GM21423 (cell line): Measurements from ENCODE around the gene ELL.

Experiments used
- ATAC-seq: cut with Tn5 transposase; IDR thresholded peaks from one replicate; pipeline ENCODE4 v1.9.1; 2021; ENCODE audit warnings: mild to moderate bottlenecking, moderate library complexity; ENCODE audit not compliant: unreplicated experiment

The ELL gene

DNA sequence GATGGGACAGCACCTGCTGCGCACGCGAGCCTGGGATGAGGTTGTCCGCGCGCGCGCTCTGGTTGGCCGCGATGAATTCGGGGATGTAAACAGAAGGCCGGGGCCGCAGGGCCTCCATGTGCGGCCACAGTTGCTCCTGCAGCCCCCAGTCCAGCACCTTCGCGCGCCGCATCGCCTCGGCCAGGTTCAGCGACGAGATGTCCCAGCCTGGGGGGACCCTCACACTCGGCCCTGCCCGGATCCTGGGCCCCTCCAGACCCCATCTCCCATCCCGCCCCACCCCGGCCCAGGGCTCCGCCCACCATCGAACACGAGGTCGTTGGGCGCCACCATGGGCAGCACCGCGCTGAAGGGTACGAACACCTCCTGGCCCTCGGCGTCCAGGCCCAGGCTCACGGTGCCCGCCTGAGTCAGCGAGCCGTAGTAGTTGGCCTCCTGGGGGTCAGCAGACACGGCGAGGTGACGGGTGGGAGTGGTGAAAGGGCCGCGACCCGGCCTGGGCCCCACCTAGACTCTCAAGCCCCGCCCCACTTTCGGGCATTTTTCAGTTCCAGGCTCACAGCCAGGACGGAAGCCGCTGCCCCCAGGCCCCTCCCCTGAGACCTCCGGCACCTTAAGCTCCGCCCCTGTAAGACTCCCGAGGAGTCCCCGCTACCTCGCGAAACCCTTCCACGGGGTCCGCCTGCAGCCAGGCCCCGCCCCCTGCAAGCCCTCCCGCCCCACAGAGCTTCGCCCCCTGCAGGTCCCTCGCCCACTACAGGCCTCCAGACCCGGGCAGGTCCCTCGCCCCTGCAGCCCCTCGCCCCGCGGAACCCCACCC lies 85.0 kb downstream of the ELL start:
- peak; percentile 53 for ATAC-seq

DNA sequence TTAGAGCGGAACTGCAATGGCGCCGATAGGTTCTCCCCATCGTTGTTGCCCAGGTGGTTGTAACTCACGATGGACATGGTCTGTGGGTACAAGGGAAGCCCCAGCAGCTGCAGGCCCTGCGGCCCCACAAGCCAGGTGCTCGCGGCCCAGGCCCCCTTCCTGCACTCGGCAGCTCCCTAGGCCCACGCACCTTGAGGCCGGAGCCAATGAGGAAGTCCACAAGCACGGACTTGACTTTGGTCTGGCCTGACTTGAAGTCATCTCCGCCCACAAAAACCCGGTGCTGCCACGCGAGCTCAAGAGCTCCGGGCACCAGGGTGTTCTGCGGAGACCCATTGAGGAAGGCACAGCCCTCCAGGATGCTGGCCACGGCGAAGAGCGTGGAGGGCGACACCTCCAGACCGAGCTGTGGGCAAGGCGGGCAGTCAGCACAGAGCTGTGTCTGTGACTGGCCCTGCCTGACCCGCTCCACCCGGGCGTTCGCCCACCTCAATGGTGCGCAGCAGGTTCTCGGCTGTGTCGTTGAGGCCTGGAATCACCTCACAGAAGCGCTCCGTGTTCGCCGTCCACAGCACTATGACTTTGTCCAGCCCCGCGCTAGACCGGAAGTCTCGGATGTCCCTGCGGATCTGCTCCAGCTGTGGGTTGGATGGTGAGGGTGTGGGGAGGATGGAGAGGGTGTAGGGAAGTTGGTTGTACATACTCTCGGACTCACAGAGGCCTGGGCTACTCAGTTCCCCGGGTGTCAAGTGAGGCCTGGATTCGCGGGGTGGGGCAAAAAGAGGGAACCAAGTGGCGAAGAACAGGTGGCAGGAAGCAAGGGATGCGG lies 85.8 kb downstream of the ELL start:
- ATAC-seq, result no peak

DNA sequence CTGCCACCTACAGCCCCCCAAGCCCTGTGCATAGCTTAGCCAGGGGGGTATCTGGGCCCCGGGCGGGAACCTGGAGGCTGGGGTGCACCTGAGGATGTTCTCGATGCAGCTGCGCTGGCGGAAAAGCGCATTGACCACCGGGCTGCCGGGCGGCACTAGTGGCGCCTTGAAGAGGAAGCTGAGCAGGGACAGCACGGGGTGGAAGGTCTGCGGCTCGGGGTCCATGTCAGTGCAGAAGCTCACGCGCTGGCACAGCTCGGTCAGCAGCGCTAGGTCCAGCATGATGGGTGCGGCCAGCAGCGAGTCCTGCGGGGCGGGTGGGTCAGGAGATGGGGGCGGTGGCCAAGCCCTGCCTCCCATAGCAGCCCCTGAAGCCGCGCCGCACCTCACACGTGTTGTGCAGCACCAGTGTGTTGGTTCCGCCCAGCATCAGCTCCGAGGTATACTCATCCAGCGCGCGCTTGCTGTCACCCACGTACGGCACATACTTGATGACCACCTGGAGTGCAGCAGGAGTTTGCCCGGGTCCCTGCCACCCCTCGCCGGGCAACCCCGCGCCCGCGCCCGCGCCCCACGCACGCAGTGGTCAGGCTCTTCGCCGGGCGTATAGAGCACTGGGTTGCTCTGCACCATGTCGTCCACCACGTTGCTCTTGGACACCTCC lies 86.6 kb downstream of the ELL start:
- ATAC-seq, result no peak

DNA sequence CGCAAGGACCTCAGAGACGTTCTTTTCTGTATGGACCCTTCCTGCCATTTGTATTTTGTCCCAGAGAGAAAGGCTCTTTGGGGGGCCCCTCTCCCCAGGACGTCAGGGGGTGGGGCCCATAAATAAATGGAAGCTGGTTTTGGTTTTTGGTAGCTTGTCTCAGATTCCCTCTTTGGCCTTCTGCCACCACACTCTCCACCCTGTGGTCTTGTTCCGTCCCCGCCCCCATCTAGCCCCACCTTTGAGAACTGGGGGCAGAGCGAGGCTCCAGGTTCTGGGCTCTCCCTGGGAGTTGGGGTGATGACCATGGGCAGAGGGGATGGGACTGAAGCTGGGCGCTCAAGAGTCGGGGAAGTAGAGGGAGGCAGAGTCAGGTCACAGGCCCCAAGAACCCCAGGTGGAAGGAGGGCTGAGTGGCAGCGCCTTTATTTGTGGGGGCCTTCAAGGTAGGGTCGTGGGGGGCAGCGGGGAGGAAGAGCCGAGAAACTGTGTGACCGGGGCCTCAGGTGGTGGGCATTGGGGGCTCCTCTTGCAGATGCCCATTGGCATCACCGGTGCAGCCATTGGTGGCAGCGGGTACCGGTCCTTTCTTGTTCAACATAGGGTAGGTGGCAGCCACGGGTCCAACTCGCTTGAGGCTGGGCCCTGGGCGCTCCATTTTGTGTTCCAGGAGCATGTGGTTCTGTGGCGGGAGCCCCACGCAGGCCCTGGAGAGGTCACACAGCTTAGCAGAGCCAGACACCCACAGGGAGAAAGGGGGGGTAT lies 87.3 kb downstream of the ELL start:
- no peak for ATAC-seq

DNA sequence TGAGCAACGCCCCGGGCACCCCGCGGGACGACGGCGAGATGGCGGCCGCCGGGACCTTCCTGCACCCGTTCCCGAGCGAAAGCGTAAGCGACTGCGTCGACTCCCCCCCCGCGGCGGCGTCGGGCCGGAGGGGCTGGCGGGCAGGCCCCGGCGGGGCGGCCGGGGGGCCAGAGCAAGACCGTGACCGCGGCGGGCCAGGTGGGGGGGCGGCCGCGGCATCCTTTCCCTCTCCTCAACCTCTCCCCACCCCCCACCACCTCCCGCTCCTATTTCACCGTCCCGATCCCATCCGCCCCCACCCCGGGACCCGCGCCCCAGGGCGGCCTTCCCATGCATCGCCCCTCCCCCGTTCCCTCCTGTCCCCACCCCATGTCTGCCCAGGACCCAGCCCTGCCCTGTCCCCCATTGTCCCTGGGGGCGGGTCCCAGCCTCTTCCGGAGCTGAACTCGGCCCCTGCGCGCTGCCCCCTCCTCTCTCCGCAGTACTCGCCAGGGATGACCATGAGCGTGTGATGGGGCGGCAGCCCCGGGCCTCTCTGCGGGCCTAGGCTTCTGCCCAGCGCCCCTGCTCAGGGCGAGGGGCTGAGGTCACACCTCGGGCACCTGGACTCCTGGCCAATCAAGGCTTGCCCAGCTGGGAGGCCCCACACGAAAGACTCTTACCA lies 88.0 kb downstream of the ELL start:
- no peak for ATAC-seq

DNA sequence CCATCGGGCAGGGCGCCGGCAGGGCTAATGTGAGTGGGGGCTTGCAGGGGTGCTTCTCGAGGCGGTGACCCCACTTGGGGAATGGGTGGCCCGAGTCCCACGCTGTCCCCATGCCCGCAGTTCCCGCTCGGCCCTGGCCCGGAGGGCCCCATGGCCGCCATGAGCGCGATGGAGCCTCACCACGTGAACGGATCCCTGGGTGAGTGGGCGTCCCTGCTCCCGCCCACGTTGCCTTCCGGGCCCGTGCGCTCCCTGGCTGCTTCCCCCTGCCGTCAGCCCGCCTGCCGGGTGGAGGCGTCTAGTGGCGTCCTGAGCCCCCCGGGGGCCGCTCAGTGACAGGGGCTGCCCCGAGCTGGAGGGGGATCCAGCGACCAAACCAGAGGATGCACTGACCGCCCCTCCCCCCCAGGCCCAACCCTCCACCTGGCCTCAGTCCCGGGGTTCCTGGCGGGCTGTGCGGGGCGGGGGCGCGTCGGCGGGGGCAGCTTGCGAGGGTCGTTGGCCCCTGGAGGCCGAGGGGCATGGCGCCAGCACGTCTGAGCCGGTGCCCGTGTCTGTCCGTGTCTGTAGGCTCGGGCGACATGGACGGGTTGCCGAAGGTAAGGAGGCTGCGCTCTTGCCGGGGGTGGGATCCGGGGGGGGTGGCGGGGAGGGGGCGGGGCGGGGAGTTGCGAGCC lies 88.7 kb downstream of the ELL start:
- ATAC-seq, result no peak

DNA sequence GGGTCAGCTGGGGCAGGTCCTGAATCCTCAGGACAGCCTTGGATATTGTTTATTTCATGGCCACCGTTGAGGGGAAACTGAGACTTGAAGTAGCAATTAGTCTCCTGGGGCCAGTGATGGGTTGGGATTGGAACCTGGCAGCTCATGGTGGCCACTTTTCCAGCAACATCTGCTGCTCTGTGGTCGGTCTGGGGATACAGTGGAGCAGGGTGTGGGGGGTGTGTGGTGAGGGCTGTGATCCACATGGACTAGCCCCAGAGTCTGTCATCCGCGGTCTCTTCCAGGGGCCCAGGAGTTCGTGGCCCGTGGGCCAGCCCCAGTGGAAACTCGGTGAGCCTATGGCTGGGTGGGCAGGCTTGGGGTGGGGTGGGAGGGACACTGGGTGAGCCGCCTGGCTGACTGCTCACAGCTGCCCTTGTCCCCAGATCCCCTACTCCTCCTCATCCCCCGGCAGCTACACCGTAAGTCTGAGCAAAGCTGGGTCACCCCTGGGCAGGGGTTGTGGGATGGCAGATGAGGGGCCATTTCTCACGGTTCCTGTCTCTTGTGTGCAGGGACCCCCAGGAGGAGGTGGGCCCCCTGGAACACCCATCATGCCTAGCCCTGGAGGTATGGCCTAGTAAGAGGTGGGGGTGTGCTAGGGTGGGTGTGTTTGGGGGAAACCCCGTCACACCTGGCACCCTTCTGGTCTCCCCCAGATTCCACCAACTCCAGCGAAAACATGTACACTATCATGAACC lies 89.4 kb downstream of the ELL start:
- no peak for ATAC-seq

DNA sequence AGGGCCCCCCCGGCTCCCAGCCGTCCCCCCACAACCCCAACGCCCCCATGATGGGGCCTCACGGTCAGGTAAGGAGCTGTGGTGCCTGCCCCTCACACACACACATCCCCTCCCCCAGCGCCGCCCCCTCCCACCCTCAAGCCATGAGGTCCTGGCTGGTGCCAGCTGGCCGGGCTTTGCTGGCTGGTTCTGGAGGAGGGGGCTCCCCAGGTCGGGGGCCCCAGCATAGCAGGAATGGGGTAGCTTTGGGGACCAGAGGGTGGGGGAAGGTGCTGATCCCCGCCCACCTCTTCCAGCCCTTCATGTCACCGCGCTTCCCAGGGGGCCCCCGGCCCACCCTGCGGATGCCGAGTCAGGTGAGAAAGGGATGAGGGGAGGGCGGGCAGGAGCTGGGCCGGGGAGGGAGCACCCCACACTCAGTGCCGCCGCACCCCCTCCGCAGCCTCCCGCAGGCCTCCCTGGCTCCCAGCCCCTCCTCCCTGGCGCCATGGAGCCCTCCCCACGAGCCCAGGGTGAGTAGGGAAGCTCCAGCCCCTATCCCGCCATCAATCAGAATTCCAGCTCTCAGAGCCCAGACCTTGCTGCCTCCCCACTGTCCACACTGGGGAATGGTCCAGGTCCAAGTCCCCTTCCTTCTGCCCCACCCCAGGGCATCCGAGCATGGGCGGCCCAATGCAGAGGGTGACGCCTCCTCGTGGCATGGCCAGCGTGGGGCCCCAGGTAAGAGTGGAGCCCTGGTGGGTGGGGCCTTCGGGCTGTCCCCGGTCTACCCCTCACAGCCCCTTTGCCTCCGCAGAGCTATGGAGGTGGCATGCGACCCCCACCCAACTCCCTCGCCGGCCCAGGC lies 90.3 kb downstream of the ELL start:
- no peak for ATAC-seq

DNA sequence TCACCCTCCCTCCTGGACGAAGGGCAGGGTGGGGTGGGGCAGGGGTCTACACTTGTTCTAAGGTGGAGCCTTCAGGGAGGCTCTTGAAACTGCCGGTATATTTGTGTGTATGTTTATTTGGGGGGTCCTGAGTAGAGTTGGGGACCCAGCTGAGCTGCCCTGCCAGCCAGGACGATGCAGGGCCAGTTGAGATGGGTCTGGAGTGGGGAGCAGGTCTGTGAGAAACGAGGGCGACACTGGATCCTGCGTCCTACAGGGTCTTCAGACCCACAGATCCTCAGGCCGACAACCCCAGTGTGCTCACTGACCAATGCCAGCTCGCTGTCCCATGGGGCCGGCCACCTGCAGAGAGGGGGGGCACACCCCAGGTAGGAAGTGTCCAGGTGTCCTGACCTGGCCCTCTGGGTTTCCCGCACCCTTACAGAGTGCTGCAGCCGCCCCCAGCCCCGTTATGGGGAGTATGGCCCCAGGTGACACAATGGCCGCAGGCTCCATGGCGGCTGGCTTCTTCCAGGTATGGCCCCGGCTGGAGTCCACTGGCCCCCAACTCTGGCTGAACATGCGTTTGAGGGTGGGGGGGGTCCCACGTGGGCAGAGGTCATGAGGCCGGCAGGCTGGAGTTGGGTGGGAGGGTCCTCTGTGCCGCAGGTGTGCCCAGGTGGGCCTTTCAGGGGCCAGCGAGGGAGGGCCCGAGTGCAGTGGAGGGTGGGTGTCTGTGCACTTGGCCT lies 91.3 kb downstream of the ELL start:
- ATAC-seq, result no peak

DNA sequence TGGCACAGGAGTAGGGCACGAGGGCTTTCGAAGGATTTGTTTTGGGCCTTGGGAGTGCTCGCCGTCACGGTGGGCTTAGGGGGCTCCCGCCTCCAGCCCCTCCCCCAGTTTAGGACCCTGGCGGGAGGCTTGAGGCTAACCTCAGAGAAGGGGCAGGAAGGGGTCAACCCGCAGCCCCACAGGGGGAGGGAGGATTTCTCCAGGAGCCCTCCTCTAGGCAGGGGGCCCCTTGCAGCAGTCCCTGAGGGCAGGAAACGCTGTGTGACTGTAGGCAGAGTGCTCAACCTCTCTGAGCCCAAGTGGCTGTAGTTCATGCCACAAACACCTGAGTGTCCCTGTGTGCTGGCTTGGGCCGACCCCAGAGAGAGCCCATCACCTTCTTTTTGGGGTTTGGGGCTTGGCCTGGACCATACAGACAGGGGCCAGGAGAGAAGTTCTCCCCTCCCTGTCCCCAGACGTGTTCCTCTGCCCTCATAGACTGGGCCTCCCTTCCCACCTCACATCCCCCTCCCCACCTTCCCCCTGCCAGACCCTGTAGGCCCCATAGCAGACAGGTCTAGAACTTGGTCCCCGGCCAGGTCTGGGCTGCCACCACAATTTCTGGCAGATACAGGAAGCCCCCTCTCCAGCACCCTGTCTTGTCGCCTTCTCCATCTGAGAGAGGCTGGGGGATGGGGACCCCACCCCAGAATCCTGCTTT lies 92.0 kb downstream of the ELL start:
- no peak for ATAC-seq

DNA sequence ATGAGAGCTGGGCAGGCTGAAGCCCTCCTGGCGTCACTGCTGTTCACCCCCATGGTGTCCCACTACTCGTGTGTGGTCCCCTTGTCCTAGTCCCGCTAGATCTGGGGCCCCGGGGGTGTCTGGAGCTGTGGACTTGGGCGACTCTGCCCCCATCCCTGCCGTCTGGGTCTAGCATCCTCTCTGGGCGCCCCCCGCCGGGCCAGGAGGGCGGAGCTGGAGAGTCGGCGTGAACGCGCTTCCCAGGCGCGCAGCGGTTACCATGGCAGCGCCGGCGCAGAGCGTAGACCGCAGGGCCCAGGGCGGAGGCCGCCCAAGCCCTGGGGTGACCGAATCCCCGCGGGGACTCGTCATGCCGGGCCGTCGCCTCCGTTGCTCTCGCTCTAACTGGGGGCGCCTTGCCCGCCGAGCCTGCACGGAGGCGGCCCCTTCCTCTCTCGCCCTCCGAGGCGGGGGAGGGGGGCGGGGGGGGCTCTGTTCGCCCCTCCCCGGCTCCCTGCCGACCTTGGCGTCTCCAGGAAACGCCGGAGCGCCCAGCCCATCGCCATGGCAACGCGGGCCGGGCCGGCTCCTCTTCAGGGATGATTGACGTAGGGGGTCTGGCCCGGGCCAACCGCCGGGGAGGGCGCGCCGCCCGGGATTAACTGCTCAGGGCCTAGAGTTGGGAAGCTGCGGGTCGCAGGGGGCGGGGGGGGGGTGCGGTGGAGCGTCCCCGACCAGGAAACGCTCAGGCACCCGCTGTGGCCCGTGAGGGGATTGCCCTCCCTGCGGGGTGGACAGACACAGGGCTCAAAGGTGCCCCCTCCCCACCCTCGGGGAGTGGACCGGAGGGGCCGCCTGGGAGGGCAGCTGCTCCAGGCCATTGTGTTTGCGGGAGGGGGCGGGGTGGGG lies 92.8 kb downstream of the ELL start:
- peak; percentile 63 for ATAC-seq

DNA sequence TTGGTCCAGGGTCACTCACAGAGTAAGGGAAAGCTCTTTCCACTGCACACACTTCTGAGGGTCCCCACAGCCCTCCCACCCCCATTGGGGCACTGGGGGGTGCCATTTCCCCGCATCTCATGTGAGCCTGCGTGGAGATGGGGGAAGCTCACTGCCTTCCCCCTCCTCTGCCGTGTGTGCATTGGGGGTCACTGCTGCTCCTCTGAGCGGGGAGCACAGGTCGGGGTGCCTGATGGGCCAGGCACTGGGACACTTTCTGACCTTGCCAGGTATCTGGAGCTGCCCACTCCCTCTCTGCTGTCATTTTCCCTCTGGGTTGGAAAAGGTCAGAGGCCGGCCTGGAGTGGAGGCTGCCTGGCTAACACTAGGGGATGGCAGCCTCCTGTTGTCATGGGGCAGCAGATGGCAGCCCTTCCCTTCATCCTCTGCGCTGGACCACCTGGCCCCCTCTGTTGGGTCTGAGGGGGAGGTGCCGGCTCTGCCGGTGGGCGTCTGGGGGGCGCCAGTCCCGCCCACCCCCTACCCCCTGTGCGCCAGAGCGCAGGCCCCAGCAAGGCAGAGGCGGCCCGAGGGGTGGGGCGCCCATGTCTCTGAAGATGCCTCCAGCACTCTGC lies 93.6 kb downstream of the ELL start:
- ATAC-seq, result peak; percentile 2

DNA sequence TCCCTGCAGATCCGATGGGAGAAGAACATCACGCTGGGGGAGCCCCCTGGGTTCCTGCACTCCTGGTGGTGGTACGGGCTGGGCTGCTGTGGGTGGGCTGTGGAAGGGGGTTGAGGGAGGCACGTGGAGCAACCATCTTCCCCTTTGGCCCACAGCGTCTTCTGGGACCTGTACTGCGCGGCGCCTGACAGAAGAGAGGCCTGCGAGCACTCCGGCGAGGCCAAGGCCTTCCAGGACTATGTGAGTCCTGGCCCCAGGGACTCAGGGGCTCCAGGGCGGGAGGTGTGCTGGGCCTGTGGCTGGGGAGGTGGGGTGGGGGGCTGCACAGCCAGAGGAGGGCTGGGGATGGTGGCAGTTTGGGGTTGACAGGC lies 94.1 kb downstream of the ELL start:
- no peak for ATAC-seq

DNA sequence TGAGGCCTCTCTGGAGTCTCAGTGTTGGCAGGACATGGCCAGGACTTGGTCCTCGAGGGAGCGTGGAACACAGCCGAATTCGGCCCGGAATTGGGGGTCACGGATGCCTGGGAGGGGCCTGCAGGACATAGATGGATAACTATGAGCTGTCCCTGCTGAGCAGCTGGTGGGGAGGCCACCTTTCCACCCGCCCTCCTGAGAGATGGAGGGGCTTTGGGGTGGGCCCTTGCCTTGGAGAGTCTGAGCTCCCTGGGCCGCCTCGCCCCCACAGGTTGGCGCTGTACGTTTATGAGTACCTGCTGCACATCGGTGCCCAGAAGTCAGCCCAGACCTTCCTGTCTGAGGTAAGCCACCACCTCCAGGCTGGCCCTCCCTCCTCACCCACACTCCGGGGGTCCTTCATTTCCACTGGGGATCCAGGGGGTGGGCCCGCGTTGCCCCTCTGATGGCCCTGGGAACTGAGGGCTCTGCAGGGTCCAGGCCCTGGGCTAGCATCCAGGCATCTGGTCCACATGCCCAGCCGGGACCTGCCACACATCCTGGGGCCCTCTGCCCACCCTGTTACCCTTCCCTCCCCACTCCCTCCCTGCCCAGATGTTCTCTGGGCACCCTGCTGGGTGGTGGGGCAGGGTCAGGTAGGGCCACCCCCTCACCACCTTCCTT lies 94.7 kb downstream of the ELL start:
- ATAC-seq, result no peak

DNA sequence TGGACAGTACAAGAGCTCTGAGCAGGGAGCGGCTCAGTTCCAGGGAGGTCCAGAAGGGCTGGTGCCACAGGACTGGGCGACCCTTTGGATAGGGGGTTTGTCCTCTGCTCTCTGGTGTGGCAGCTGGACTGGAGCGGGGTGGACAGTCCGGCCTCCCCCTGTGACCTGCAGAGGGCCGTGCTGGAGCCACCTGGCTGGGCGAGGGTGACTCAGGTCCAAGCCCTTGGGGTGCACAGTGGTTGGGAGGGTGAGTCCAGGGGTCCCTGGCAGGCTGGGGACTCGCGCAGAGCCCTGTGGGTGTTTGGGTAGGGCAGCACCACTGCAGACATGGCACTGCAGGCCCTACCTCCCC lies 95.5 kb downstream of the ELL start:
- no peak for ATAC-seq
